HG02759 (cell line): ENCODE measurements around the gene CPNE2.
"Not testable (repeated sequence)": the region's sequence is repeated elsewhere in the genome, so short reads cannot be mapped to it uniquely, and the experiment has no call there.

Experiments used
- ATAC-seq: cut with Tn5 transposase; IDR thresholded peaks from one replicate; pipeline ENCODE4 v1.9.1; 2021; ENCODE audit warnings: mild to moderate bottlenecking, moderate library complexity; ENCODE audit not compliant: unreplicated experiment

Gene CPNE2

GRCh38 chr16:57189527-57189926 is 97.1 kb downstream of the CPNE2 start:
- ATAC-seq, result not testable (repeated sequence)

DNA sequence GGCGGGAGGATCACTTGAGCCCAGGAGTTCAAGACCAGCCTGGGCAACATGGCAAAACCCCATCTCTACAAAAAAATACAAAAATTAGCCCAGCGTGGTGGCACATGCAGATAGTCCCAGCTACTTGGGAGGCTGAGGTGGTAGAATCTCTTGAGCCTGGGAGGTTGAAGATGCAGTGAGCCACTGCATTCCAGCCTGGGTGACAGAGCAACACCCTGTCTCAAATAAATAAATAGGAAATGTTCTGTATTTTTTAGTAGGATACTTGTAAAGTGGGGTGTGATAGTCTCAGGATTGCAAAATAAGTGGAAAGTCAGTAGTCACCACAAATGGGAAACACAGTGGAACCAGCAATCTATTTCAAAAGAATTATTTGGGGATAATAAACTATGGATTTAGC is 97.8 kb downstream of the CPNE2 start:
- ATAC-seq, result no peak

- no peak for ATAC-seq
Measured at GRCh38 chr16:57191056-57191571, 98.7 kb downstream of the CPNE2 start.

GRCh38 chr16:57192146-57192545 is 99.8 kb downstream of the CPNE2 start:
- no peak for ATAC-seq

DNA sequence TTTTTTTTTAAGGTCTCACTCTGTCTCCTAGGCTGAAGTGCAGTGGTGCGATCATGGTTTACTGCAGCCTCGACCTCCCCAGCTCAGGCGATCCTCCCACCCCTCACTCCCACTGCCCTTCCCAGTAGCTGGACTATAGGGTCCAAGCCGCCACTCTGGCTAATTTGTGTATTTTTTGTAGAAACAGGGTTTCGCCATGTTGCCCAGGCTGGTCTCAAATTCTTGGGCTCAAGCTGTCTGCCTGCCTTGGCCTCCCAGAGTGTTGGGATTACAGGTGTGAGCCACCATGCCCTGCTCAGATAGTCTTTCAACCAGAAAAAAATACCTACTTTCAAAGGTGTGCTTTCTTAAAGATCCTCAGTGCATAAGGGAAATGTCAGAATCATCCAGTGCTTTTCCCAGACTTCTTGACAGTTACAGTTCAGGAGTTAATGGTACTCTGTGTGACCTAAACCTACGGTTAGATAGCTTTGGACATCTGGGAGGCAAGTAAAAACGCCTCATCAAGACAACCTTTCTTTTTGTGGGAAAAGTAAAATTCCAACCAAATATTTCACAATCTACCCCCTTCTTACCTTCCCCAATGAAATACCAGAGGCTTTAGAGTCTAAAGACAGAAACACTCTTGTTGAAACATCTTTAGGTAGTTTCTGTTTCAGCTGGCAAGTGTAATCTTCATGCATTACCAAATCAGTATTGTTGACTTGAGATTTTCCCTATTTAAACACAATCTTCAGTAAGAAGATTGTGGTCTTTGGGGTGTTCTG is 100.5 kb downstream of the CPNE2 start:
- ATAC-seq, result no peak

- no peak for ATAC-seq
Measured at GRCh38 chr16:57194512-57194911, 102.1 kb downstream of the CPNE2 start.

- no peak for ATAC-seq
Measured at GRCh38 chr16:57196286-57196685, 103.9 kb downstream of the CPNE2 start.

DNA sequence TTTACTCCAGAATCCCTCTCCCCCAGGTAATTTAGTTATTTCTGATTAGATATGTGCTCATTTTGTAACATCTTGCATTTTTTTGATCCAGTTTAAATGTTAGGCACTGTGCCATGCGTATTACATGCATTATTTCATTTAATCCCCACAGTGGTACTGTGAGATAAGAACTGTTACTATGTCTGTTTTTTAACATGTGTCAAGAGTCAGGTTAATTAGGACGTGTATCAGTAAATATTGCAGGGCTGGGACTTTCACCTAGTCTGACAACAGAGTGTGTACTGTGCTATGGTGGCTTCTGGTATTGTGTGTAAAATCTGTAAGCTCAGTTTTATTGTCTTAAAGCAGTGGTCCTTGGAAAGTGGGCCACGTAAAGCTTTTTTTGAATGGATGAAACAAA is 104.4 kb downstream of the CPNE2 start:
- ATAC-seq, result no peak
